Measurements from ENCODE around the gene OR14I1. TPM values are rescaled to one million over a fixed set of nuclear protein-coding genes. Genes with fewer than 3 reads are reported as not detected.

Gene OR14I1
- total and polyA plus RNA-seq, 11 donors, result not detected

DNA sequence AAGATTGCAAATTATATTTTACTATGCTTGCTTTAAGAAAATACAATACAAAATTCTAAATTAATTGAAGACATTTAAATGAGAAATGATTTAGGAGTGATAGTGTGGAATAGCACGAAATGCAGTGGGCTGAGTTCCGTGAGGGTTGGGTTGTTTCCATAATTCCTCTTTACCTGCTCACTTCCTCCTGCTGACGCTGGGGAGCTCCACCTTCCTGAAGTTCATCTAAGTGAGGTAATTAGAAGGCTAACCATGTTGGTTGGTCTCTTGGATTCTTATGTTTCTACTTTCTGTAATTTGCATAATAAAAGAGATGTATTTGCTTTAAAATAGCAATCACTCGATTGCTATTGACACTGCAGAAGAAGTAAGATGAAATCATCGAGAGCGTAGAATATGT is 4.7 kb downstream of the OR14I1 start:
- Histone ChIP-seq H3K4me3 (no peak overlapping the region), H3K27me3 (peaks cover 0 to 9% (median 0%) of the 10 kb centered on the region in 9 donors), H3K4me1 (no peaks in the 10 kb centered on the region), H3K9me3 (no peaks in the 10 kb centered on the region), H3K36me3 (no peaks in the 10 kb centered on the region), H3K27ac (no peak overlapping the region)
- TF ChIP-seq POLR2A (IDR thresholded peaks at IDR 0.05) (no peak), CTCF (IDR thresholded peaks at IDR 0.05) (no peak)
- 74 to 78% (median 77%) methylated on average over 6 of the region's 6 CpGs for WGBS, 4 donors
- no peak for DNase-seq
- intact Hi-C loops (cut with DNase I), result loop anchor here in 1 of 10 donors (5.0 kb wide), 1 partner anchor 109 kb away; no protein-coding TSS in a partner anchor
- no peak for ATAC-seq

GRCh38 chr1:248696774-248697173 is 5.8 kb downstream of the OR14I1 start:
- peaks cover 0 to 11% (median 0%) of the 10 kb centered on the region in 9 donors for H3K27me3 ChIP-seq
- DNase-seq (no peak), ATAC-seq (no peak)
- TF ChIP-seq POLR2A (IDR thresholded peaks at IDR 0.05) (no peak), CTCF (IDR thresholded peaks at IDR 0.05) (no peak)
- no peaks in the 10 kb centered on the region for H3K4me1 ChIP-seq
- no peaks in the 10 kb centered on the region for H3K9me3 ChIP-seq
- H3K27ac ChIP-seq, result no peak overlapping the region
- H3K4me3 ChIP-seq, result no peak overlapping the region
- no peaks in the 10 kb centered on the region for H3K36me3 ChIP-seq
- 71 to 84% (median 77%) methylated on average over 3 of the region's 3 CpGs for WGBS, 4 donors
- intact Hi-C loops (cut with DNase I), result loop anchor here in 1 of 10 donors (5.0 kb wide), 1 partner anchor 111 kb away; no protein-coding TSS in a partner anchor

DNA sequence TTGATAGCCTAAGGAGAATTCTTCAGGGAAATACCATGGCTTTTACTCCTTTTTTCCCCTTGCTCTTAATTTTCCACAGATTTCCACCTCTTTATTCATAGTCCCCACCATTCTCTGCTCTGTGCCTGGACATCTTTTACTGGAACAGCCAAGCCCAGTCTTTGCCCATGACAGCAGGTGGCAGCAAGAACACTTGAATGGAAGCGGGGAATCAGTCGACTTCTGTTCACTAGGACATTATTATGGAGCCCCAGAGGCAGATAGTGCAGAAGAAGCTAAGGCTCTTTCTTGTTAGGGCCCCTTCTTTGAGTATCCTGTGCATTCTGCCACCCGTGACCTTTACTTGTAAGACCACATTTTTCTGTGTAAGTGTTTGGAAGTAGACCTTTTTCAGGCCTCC is 6.3 kb downstream of the OR14I1 start:
- DNase-seq (no peak), ATAC-seq (peak in 2 of 4 donors; percentile 39 to 41)
- TF ChIP-seq POLR2A (IDR thresholded peaks at IDR 0.05), result no peak
- TF ChIP-seq CTCF (IDR thresholded peaks at IDR 0.05), result peak in 6 of 12 donors; percentile 6 to 27 (median 20)
- Histone ChIP-seq H3K4me1 (no peaks in the 10 kb centered on the region), H3K27me3 (peaks cover 0 to 12% (median 0%) of the 10 kb centered on the region in 9 donors), H3K4me3 (no peak overlapping the region), H3K27ac (no peak overlapping the region), H3K9me3 (no peaks in the 10 kb centered on the region), H3K36me3 (no peaks in the 10 kb centered on the region)
- intact Hi-C loops (cut with DNase I), result loop anchor here in 1 of 10 donors (5.0 kb wide), 1 partner anchor 111 kb away; no protein-coding TSS in a partner anchor
- 55 to 69% (median 65%) methylated on average over 3 of the region's 3 CpGs for WGBS, 4 donors

- Histone ChIP-seq H3K36me3 (no peaks in the 10 kb centered on the region), H3K4me1 (no peaks in the 10 kb centered on the region), H3K27me3 (peaks cover 0 to 10% (median 0%) of the 10 kb centered on the region in 9 donors), H3K9me3 (no peaks in the 10 kb centered on the region), H3K27ac (no peak overlapping the region), H3K4me3 (no peak overlapping the region)
- ATAC-seq, result no peak
- intact Hi-C loops (cut with DNase I), result loop anchor here in 1 of 10 donors (5.0 kb wide), 1 partner anchor 112 kb away; no protein-coding TSS in a partner anchor
- no peak for TF ChIP-seq CTCF (IDR thresholded peaks at IDR 0.05)
- 82 to 85% (median 84%) methylated on average over 13 of the region's 13 CpGs for WGBS, 4 donors
- DNase-seq, result no peak
These were observed 7.0 kb downstream of the OR14I1 start for GRCh38 chr1:248695451-248696132.
